ENCODE data around the gene ATL2.

- TF ChIP-seq CTCF (IDR thresholded peaks at IDR 0.05 in 4 of 5, conservative IDR thresholded peaks at IDR 0.05 in 1 of 5) (no peak), POLR2A (IDR thresholded peaks at IDR 0.05) (no peak)
These were observed 2.1 kb downstream of the ATL2 start for GRCh38 chr2:38374984-38375383.

Measured in gastrocnemius medialis (tissue), 4 donors.